ENCODE results near the gene LY6G5C.

- TF ChIP-seq CTCF (IDR thresholded peaks at IDR 0.05) (no peak), POLR2A (IDR thresholded peaks at IDR 0.05) (no peak)
Observed at GRCh38 chr6:31702405-31702818, 21.5 kb upstream of the LY6G5C start.
